ENCODE data around the gene PCDHGB3.
A peak's percentile ranks its signal among the peaks of the same experiment; 100 is the strongest.
"Not testable (repeated sequence)": the region's sequence is repeated elsewhere in the genome, so short reads cannot be mapped to it uniquely, and the experiment has no call there.

PCDHGB3 gene

GRCh38 chr5:141393267-141393666 lies 23.2 kb downstream of the PCDHGB3 start:
- no peak for DNase-seq

GRCh38 chr5:141394401-141395187 lies 24.6 kb downstream of the PCDHGB3 start:
- not testable (repeated sequence) for DNase-seq

- DNase-seq: not testable (repeated sequence)
Observed at GRCh38 chr5:141397756-141398551, 27.9 kb downstream of the PCDHGB3 start, which contains the start of gene PCDHGB5. Gene PCDHGB5 (plus strand): TSS chr5:141397947. CDS start chr5:141398128, 181 bp downstream.

DNA sequence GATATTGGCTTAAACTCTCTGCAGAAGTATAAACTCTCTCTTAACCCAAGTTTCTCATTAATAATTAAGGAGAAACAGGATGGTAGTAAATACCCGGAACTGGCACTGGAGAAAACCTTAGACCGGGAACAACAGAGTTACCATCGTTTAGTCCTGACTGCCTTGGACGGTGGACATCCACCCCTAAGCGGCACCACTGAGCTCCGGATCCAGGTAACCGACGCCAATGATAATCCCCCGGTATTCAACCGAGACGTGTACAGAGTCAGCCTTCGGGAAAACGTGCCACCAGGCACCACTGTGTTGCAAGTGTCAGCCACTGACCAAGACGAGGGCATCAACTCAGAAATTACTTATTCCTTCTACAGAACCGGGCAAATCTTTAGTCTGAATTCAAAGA lies 28.6 kb downstream of the PCDHGB3 start:
- no peak for DNase-seq

- DNase-seq: no peak
Observed at GRCh38 chr5:141399555-141400258, 29.7 kb downstream of the PCDHGB3 start.

GRCh38 chr5:141402553-141403243 lies 32.7 kb downstream of the PCDHGB3 start, which contains the start of gene PCDHGA9:
Gene PCDHGA9 (plus strand): TSS chr5:141402778. CDS start chr5:141402953, 175 bp downstream.
- peak; percentile 29 for DNase-seq

GRCh38 chr5:141403387-141403786 lies 33.3 kb downstream of the PCDHGB3 start:
- DNase-seq: no peak

DNA sequence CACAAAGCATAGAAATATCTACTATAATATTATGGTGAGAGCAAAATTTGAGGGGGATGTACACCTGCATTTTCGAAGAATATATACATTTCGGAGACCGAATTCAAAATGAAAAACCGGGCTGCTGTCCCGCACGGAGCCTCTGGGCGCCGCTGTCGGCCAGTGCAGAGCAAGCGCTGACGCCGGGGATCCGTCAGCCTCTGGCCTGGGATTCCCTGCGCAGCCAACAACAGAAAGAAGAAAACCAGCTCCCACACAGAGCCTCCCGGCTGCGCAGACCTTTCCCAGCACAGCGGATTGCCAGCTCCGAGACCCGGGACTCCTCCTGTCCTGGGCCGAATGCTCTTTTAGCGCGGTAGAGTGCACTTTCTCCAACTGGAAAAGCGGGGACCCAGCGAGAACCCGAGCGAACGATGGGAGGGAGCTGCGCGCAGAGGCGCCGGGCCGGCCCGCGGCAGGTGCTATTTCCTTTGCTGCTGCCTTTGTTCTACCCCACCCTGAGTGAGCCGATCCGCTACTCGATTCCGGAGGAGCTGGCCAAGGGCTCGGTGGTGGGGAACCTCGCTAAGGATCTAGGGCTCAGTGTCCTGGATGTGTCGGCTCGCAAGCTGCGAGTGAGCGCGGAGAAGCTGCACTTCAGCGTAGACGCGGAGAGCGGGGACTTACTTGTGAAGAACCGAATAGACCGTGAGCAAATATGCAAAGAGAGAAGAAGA lies 37.9 kb downstream of the PCDHGB3 start, which contains the start of gene PCDHGB6:
Gene PCDHGB6 (plus strand): TSS at position 232 of the 716 bp plus-strand sequence. CDS start 182 bp downstream, at position 414.
- not testable (repeated sequence) for DNase-seq

GRCh38 chr5:141409598-141410306 lies 39.7 kb downstream of the PCDHGB3 start:
- no peak for DNase-seq

DNA sequence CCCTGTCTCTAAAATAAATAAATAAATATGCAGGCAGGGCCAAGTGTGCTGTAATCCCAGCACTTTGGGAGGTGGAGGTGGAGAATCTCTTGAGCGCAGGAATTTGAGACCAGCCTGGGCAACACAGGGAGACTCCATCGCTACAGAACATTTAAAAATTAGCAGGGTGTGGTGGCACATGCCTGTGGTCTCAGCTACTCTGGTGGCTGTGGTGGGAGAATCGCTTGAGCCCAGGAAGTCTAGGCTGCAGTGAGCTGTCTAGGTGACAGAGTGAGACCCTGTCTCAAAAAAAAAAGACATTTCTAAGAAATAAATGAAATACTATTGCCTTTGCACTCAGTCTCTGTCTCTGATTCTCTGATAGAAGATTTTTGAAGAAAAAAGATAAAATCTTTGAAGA lies 41.5 kb downstream of the PCDHGB3 start:
- no peak for DNase-seq

DNA sequence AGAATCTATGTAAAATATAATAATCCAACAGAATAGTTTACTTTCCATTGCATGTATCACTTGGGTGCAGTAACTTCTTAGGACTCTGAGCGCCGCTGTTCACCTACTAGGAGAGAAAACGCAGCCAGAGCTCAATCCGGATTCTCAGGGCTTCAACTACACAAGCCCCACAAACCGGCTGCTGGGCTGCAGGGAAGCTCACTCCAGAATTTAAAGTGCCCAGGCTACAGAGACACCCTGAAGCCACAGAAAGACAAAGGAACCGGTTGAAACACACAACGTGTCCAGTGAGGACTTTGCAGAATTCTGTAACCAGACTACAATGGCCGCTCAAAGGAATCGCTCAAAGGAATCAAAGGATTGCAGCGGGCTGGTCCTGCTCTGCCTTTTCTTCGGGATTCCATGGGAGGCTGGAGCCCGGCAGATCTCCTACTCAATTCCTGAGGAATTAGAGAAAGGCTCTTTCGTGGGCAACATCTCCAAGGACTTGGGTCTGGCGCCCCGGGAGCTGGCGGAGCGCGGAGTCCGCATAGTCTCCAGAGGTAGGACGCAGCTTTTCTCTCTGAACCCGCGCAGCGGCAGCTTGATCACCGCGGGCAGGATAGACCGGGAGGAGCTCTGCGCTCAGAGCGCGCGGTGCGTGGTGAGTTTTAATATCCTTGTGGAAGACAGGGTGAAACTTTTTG lies 43.0 kb downstream of the PCDHGB3 start, which contains the start of gene PCDHGA10:
Gene PCDHGA10 (plus strand): TSS at position 134 of the 686 bp plus-strand sequence. CDS start 189 bp downstream, at position 323.
- DNase-seq: peak; percentile 89

DNA sequence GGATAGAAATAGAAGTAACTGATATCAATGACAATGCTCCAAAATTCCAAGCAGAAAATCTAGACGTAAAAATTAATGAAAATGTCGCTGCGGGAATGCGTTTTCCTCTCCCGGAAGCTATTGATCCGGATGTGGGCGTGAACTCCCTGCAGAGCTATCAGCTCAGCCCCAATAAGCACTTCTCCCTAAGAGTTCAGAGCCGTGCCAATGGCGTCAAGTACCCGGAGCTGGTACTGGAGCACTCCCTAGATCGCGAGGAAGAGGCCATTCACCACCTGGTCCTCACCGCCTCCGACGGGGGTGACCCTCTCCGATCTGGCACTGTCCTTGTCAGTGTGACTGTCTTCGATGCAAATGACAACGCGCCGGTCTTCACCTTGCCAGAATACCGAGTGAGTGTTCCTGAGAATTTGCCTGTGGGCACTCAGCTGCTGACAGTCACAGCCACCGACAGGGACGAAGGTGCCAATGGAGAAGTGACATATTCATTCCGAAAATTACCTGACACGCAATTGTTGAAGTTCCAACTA lies 43.6 kb downstream of the PCDHGB3 start:
- DNase-seq: no peak

DNA sequence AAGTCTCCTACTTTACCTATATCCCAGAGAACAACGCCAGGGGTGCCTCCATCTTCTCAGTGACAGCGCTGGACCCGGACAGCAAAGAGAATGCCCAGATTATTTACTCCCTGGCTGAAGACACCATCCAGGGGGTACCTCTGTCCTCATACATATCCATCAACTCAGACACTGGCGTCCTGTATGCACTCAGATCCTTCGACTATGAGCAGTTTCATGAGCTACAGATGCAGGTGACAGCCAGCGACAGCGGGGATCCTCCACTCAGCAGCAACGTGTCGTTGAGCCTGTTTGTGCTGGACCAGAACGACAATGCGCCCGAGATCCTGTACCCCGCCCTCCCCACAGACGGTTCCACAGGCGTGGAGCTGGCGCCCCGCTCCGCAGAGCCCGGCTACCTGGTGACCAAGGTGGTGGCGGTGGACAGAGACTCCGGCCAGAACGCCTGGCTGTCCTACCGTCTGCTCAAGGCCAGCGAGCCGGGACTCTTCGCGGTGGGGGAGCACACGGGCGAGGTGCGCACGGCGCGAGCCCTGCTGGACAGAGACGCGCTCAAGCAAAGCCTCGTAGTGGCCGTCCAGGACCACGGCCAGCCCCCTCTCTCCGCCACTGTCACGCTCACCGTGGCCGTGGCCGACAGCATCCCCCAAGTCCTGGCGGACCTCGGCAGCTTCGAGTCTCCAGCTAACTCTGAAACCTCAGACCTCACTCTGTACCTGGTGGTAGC lies 44.7 kb downstream of the PCDHGB3 start:
- DNase-seq: not testable (repeated sequence)

DNA sequence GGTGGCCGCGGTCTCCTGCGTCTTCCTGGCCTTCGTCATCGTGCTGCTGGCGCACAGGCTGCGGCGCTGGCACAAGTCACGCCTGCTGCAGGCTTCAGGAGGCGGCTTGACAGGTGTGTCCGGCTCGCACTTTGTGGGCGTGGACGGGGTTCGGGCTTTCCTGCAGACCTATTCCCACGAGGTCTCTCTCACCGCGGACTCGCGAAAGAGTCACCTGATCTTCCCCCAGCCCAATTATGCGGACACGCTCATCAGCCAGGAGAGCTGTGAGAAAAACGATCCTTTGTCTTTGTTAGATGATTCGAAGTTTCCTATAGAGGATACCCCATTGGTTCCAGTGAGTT lies 45.2 kb downstream of the PCDHGB3 start:
- not testable (repeated sequence) for DNase-seq

GRCh38 chr5:141417494-141418172 lies 47.6 kb downstream of the PCDHGB3 start, which contains the start of gene PCDHGB7:
Gene PCDHGB7 (plus strand): TSS chr5:141417677. CDS start chr5:141417860, 183 bp downstream.
- peak; percentile 31 for DNase-seq

DNA sequence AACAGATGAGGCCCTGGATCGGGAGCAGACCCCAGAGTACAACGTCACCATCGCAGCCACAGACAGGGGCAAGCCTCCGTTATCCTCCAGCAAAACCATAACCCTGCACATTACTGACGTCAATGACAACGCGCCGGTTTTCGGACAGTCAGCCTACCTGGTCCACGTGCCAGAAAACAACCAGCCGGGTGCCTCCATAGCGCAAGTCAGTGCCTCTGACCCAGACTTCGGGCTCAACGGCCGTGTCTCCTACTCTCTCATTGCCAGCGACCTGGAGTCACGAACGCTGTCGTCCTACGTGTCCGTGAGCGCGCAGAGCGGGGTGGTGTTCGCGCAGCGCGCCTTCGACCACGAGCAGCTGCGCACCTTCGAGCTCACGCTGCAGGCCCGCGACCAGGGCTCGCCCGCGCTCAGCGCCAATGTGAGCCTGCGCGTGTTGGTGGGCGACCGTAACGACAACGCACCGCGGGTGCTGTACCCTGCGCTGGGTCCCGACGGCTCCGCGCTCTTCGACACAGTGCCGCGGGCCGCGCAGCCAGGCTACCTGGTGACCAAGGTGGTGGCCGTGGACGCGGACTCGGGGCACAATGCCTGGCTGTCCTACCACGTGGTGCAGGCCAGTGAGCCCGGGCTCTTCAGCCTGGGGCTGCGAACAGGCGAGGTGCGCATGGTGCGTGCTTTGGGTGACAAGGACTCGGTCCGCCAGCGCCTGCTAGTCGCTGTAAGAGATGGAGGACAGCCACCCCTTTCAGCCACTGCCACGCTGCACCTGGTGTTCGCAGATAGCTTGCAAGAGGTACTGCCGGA lies 49.2 kb downstream of the PCDHGB3 start:
- no peak for DNase-seq

- peak; percentile 73 for DNase-seq
Observed at GRCh38 chr5:141420855-141421488, 50.9 kb downstream of the PCDHGB3 start, which contains the start of gene PCDHGA11. Gene PCDHGA11 (plus strand): TSS chr5:141421051. CDS start chr5:141421228, 177 bp downstream.

Measured in OCI-M1 (cell line).